Natural killer cell (primary cell): Measurements from ENCODE around the gene FASTKD1. TPM values are rescaled to one million over a fixed set of nuclear protein-coding genes. Genes with fewer than 3 reads are reported as not detected.
"Not testable (repeated sequence)": the region's sequence is repeated elsewhere in the genome, so short reads cannot be mapped to it uniquely, and the experiment has no call there.

Experiments
- ATAC-seq, 3 donors: fragments of 150-1000 bp in 2 of 3; fragments of 200-7000 bp in 1 of 3; cut with Tn5 transposase; 1 replicate in 1 of 3; 2 replicates in 2 of 3; pipeline ENCODE4 v1.10.0; 2021; ENCODE audit warnings: mild to moderate bottlenecking in 2 of 3, moderate library complexity in 2 of 3
- DNase-seq, 2 donors: peaks; one replicate each; pipeline versions ENCODE4 v3.0.0 to v3.0.0-alpha.2; 2013 to 2021; ENCODE audit warnings: mixed read lengths in 1 of 2
- H3K27ac ChIP-seq: one replicate; pipeline ENCODE4 v1.5.1; 2013; ENCODE audit warnings: mild to moderate bottlenecking, low read length
- H3K27me3 ChIP-seq: one replicate; pipeline ENCODE4 v1.6.1; 2013; ENCODE audit warnings: low read length; ENCODE audit not compliant: control insufficient read depth, insufficient read depth
- H3K36me3 ChIP-seq: one replicate; pipeline ENCODE4 v1.6.1; 2013; ENCODE audit warnings: low read length; ENCODE audit not compliant: control insufficient read depth, insufficient read depth
- H3K4me1 ChIP-seq: one replicate; pipeline ENCODE4 v1.6.1; 2013; ENCODE audit warnings: low read length; ENCODE audit not compliant: control insufficient read depth, insufficient read depth
- H3K4me3 ChIP-seq: one replicate; pipeline ENCODE4 v1.5.1; 2013; ENCODE audit warnings: low read length
- H3K9me3 ChIP-seq: one replicate; pipeline ENCODE4 v1.6.1; 2013; ENCODE audit warnings: low read length; ENCODE audit not compliant: control insufficient read depth, insufficient read depth
- H3K27ac Mint-ChIP-seq, 2 donors: one replicate each; pipeline ENCODE4 v1.8.0; 2022; ENCODE audit warnings: mild to moderate bottlenecking in 2 of 2, mixed read lengths in 2 of 2, moderate library complexity in 1 of 2
- H3K27me3 Mint-ChIP-seq, 2 donors: one replicate each; pipeline ENCODE4 v1.8.0; 2022; ENCODE audit warnings: low read depth in 2 of 2, mixed read lengths in 2 of 2
- H3K36me3 Mint-ChIP-seq: one replicate; pipeline ENCODE4 v1.8.0; 2022; ENCODE audit warnings: mixed read lengths
- H3K4me1 Mint-ChIP-seq, 2 donors: one replicate each; pipeline ENCODE4 v1.8.0; 2022; ENCODE audit warnings: mixed read lengths in 2 of 2
- H3K4me3 Mint-ChIP-seq: one replicate; pipeline ENCODE4 v1.8.0; 2022; ENCODE audit warnings: mild to moderate bottlenecking, moderate library complexity, mixed read lengths
- H3K9me3 Mint-ChIP-seq, 2 donors: one replicate each; pipeline ENCODE4 v1.8.0; 2022; ENCODE audit warnings: mixed read lengths in 2 of 2
- WGBS: methylation state at CpG from one replicate; pipeline ENCODE4 v1.1.7; 2013; ENCODE audit warnings: missing lambda C conversion rate; ENCODE audit not compliant: insufficient coverage; 5-methylcytosine and 5-hydroxymethylcytosine counted together
- intact Hi-C: fragments of 100-400 bp; cut with micrococcal nuclease; formaldehyde crosslinking; loops from one replicate; pipeline ENCODE4 v1.14.2; 2022
- total RNA-seq, 4 donors: library from RNA; stranded (reverse); fragments of 120-200 nt in 1 of 4; gene quantifications; one replicate each; pipeline versions ENCODE4 v1.2.3 to v1.2.4, GENCODE V29; 2013 to 2022
- TF ChIP-seq, protein P1 (sequence below): fragments of 200-600 bp; IDR thresholded peaks from one replicate; pipeline ENCODE4 v1.8.0; 2022; ENCODE audit warnings: antibody characterized with exemption

Gene FASTKD1
- total RNA-seq, 3 donors from 2014 or later (not counting 1 experiment from before 2014, with no cell fraction given): 10.9 to 14.1 (median 12.5) TPM

DNA sequence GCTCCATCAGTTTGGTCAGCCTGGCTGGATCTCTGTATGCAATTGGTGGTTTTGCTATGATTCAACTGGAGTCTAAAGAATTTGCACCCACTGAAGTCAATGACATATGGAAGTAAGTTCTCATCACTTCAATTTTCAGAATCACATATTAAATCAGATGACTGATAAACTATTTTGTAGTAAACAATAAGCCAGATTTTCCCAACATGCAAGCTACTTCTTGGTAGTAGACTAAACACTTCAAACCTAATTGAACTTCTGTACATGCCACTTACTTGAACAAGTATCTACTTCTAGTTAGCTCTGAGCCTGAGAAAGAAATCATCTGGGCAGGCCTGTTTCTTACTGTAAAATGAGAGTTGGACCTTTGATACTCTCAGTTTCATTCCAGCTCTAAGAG, 52.8 kb downstream of the FASTKD1 start:
- H3K27ac ChIP-seq: no peak overlapping the region
- TF ChIP-seq, protein P1, sequence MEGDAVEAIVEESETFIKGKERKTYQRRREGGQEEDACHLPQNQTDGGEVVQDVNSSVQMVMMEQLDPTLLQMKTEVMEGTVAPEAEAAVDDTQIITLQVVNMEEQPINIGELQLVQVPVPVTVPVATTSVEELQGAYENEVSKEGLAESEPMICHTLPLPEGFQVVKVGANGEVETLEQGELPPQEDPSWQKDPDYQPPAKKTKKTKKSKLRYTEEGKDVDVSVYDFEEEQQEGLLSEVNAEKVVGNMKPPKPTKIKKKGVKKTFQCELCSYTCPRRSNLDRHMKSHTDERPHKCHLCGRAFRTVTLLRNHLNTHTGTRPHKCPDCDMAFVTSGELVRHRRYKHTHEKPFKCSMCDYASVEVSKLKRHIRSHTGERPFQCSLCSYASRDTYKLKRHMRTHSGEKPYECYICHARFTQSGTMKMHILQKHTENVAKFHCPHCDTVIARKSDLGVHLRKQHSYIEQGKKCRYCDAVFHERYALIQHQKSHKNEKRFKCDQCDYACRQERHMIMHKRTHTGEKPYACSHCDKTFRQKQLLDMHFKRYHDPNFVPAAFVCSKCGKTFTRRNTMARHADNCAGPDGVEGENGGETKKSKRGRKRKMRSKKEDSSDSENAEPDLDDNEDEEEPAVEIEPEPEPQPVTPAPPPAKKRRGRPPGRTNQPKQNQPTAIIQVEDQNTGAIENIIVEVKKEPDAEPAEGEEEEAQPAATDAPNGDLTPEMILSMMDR: no peak
- H3K4me3 ChIP-seq: no peak overlapping the region
- no peaks in the 10 kb centered on the region for H3K27me3 ChIP-seq
- Mint-ChIP-seq H3K27me3 (no peaks in the 10 kb centered on the region), H3K36me3 (no peaks in the 10 kb centered on the region), H3K27ac (no peak overlapping the region), H3K9me3 (no peaks in the 10 kb centered on the region), H3K4me3 (no peak overlapping the region), H3K4me1 (no peaks in the 10 kb centered on the region)
- ATAC-seq (no peak), DNase-seq (no peak)
- intact Hi-C loops: no loop called here
- H3K4me1 ChIP-seq: no peaks in the 10 kb centered on the region
- no peaks in the 10 kb centered on the region for H3K9me3 ChIP-seq
- no peaks in the 10 kb centered on the region for H3K36me3 ChIP-seq

DNA sequence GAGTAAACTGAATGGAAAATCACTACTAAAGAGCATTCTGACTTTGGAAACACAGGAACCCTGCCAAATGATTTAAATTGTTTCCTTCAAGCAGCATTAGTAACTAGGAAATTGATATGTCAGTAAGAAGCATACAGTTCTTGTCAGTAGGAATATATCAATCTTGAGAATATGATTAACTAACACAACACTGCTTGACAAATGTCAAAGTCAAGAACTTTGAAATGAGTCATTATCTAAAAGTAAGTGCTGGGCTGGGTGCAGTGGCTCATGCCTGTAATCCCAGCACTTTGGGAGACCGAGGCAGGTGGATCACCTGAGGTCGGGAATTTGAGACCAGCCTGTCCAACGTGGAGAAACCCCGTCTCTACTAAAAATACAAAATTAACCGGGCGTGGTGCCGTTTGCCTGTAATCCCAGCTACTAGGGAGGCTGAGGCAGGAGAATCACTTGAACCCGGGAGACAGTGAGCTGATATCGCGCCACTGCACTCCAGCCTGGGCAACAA, 57.1 kb downstream of the FASTKD1 start:
- H3K27me3 Mint-ChIP-seq, DNase-seq, H3K27ac Mint-ChIP-seq, H3K4me3 Mint-ChIP-seq, H3K27ac ChIP-seq, H3K4me1 ChIP-seq, H3K36me3 ChIP-seq, H3K4me1 Mint-ChIP-seq, H3K36me3 Mint-ChIP-seq, H3K27me3 ChIP-seq, ATAC-seq, intact Hi-C loops, H3K9me3 ChIP-seq, H3K9me3 Mint-ChIP-seq, H3K4me3 ChIP-seq: not testable (repeated sequence)
- WGBS: 92% methylated on average over 10 of the region's 10 CpGs

DNA sequence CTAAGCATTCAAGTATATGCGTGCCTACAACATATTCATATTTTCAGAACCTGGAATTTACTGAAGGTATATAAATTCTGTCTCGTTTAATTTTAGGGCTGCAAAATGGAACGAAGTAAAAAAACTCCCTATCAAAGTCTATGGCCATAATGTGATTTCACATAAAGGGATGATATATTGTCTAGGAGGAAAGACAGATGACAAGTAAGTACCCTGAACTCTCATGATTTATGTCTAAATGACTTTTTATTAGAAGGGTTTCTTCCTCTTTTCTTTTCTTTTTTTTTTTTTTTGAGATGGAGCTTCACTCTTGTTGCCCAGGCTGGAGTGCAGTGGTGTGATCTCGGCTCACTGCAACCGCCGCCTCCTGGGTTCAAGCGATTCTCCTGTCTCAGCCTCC, 58.9 kb downstream of the FASTKD1 start:
- ATAC-seq, DNase-seq, H3K4me1 ChIP-seq, H3K27ac ChIP-seq, H3K27me3 ChIP-seq, H3K4me3 Mint-ChIP-seq, H3K27me3 Mint-ChIP-seq, H3K36me3 ChIP-seq, H3K9me3 Mint-ChIP-seq, H3K4me1 Mint-ChIP-seq, H3K36me3 Mint-ChIP-seq, H3K4me3 ChIP-seq, H3K27ac Mint-ChIP-seq, intact Hi-C loops, H3K9me3 ChIP-seq: not testable (repeated sequence)
- 100% methylated on average over 4 of the region's 7 CpGs for WGBS

DNA sequence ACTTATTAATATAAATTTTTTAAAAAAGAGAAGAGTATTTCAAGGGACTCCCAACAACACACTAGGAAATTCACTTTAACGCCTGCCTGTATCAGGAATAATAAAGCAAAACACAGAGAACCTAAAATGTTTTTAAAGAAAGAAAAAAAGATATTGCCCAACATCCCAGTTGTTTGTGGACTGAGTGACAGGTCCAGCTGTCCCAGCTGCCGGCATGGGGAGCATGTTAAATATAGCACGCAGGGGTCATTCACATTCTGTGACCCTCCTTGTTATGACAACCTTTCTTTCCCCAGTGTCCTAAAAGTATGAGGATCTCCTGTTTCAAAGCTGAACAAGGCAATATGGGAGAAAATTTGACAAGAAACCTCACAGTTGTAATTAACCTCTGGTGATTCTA, 59.7 kb downstream of the FASTKD1 start:
- TF ChIP-seq, protein P1: no peak
- H3K36me3 ChIP-seq: no peaks in the 10 kb centered on the region
- no peaks in the 10 kb centered on the region for H3K9me3 Mint-ChIP-seq

DNA sequence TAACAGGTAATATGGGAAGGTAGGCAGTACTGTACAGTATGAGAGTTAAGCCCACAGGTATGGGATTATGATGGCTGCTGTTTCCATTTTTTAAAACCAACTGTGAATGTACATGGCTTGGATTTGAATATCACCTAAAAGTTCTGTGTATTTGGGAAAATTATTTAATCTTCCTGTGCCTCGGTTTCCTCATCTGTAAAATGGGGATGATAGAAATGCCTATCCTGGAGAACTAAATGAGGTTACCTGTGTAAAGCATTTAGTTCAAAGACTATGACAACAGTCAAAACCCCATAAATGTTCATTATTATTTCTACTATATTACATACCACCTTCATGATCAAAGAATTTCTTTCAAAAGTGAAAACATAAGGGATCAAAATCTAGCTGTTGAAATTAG, 60.6 kb downstream of the FASTKD1 start:
- Histone ChIP-seq H3K36me3 (no peaks in the 10 kb centered on the region), H3K27me3 (no peaks in the 10 kb centered on the region), H3K4me3 (no peak overlapping the region), H3K9me3 (no peaks in the 10 kb centered on the region), H3K4me1 (no peaks in the 10 kb centered on the region), H3K27ac (no peak overlapping the region)
- intact Hi-C loops: no loop called here
- WGBS: 71% methylated on average over 1 of the region's 1 CpG
- no peak for DNase-seq
- H3K4me3 Mint-ChIP-seq: no peak overlapping the region
- H3K4me1 Mint-ChIP-seq: no peaks in the 10 kb centered on the region
- no peak for ATAC-seq
- H3K9me3 Mint-ChIP-seq: no peaks in the 10 kb centered on the region
- peaks cover 0 to 8% of the 10 kb centered on the region in 2 donors for H3K27me3 Mint-ChIP-seq
- no peak overlapping the region for H3K27ac Mint-ChIP-seq
- H3K36me3 Mint-ChIP-seq: no peaks in the 10 kb centered on the region
- TF ChIP-seq, protein P1: no peak

More for the DNA sequence above, 59.7 kb downstream of the FASTKD1 start:
- Mint-ChIP-seq H3K36me3 (no peaks in the 10 kb centered on the region), H3K4me3 (no peak overlapping the region), H3K4me1 (no peaks in the 10 kb centered on the region), H3K27me3 (peaks cover 0 to 8% of the 10 kb centered on the region in 2 donors), H3K27ac (no peak overlapping the region)
- Histone ChIP-seq H3K4me1 (no peaks in the 10 kb centered on the region), H3K4me3 (no peak overlapping the region), H3K9me3 (no peaks in the 10 kb centered on the region), H3K27ac (no peak overlapping the region), H3K27me3 (no peaks in the 10 kb centered on the region)
- no peak for ATAC-seq
- WGBS: 94% methylated on average over 2 of the region's 3 CpGs
- no peak for DNase-seq
- intact Hi-C loops: no loop called here
